DMS114 treated with DMSO at 0.1 percent for 48 hours (cell line): ENCODE data around the gene ATP8A1.
"Not testable (repeated sequence)": the region's sequence is repeated elsewhere in the genome, so short reads cannot be mapped to it uniquely, and the experiment has no call there.

Experiments
- DNase-seq: peaks from one replicate; lab custom pipeline; 2025; ENCODE audit not compliant: unreplicated experiment; lab: John Stamatoyannopoulos, UW

The ATP8A1 gene

DNA sequence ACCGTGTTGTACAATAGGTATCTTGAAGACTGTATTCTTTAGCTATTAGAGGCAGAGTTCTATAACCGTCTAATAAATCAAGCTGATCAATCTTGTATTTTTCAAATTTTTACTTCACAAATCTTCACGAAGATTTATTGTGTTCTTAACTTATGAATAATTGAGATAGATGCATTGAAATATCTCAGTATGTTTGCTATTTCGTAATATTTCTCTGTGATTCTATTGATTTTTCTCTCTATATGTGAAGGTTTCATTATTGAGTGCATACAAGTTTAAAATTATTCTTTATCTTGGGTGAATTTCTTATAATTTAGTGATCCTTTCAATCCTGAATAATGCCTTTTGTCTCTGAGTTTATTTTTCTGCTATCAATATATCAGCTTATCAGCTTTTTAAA is 279.4 kb downstream of the ATP8A1 start:
- no peak for DNase-seq

DNA sequence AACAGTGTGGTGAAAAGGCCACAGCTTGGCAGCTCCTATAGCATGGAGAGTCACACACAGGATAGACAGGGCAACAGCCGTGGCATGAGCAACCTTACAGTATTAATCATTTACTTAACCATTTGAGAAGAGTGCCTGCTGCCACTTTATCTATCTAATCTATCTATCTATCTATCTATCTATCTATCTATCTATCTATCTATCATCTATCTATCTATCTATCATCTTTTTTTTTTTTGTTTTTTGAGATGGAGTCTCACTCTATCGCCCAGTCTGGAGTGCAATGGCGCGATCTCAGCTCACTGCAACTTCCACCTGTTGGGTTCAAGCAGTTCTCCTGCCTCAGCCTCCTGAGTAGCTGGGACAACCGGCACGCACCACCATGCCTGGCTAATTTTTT is 284.6 kb downstream of the ATP8A1 start:
- DNase-seq, result not testable (repeated sequence)

DNA sequence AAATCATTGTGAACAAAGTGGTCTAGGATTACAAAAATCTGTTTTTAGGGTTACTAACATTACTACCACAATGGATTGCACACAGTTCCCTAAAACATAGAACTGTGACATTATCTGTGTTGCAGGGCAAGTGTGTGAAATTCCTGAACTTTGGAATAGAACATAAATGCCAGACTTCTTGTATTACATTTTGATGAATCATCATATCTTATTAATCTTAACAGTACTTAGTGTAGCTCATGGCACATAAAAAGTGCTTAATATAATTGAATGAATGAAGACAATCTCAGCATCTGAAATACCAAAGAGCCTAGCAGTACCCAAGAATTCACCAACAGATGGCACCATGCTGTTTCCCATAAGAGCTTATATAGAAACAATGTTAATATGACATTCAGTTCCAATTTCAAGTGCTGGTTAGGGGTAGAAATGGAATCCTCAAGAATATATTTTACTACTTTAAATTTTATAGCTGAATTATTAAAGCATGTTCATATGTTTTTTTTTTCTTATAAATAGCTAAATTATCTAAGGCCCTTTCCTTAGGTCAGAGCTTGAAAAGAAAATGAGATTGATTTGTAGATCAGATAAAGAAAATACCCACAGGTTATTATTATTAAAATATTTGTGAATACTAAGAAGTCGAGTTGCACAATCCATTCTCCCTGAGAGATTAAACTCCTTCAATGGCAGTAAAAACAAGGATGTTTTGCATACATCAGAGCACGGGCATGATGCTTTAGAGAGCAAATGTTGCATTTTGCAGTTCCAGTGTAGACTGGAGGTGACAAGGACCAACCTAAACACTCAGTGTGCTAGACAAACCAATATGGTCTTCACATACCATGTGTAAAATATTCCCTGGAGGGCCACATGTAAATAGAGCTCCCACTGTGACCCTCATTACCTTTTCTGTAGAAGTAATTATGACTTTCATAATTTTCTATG is 285.3 kb downstream of the ATP8A1 start:
- peak; percentile 13 for DNase-seq

DNA sequence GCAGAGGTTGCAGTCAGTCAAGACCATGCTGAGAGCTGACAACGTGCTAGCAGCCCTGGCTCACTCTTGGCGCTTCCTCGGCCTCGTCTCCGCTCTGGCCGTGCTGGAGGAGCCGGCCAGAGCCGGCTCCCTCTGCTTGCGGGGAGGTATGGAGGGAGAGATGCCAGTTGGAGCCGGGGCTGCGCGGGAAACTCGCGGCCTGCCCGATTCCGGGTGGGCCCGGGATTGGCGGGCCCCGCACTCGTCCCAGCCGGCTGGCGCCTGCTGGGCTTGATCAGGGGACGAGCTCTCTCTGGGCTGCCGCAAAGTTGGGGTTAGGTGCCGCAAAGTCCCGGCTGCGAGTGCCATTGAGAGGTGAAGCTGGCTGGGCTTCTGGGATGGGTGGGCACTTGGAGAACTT is 287.4 kb downstream of the ATP8A1 start:
- no peak for DNase-seq

DNA sequence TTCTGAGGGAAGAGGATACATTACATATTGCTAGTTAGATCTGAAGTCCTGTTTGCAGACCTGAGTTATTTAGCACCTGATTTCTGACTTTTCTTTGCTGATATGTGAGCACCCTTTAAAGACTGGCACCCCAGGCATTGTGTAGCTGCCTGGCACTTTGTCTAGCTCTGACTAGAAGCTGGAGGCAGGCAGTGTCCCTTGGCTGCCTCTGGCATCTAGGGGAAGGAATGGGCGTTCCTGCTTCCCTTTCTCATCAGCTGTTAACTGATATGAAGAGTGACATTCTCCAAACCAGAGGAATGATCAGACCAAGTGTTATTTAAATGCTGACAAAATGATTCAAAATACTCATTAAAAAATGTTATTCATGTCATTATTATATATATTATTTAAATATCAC is 289.9 kb downstream of the ATP8A1 start:
- DNase-seq, result no peak

DNA sequence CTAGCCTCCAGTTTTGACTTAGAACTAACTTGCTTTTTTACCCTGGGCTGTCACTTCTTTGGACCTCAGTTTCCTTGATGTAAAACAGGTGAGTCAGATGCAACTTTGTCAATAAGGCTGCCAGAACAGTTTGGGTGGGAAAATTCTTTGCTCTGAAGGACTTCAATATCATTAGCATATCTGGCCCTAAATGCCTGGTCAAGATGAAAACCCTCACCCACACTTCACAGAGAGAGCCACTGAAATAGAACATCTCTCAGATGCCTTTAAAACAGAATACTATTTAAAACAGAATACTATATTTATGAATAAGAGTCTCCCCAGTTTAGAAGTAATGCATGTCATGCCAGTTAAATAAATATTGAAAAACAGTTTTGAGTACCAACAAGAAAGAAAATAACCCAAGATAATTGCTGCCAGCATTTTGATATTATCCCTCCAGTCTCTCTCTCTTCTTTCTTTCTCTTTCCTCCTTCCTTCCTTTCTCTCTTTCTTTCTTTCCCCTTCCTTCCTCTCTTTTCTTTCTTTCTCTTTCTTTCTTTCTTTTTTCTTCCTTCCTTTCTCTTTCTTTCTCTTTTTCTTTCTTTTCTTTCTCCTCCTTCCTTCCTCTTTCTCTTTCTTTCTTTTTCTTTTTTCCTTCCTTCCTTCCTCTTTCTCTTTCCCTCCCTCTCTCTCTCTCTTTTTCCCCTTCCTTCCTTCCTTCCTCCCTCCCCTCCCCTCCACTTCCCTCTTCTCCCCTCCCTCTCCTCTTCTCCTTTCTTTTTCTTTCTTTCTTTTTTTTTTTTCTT is 292.4 kb downstream of the ATP8A1 start:
- no peak for DNase-seq

DNA sequence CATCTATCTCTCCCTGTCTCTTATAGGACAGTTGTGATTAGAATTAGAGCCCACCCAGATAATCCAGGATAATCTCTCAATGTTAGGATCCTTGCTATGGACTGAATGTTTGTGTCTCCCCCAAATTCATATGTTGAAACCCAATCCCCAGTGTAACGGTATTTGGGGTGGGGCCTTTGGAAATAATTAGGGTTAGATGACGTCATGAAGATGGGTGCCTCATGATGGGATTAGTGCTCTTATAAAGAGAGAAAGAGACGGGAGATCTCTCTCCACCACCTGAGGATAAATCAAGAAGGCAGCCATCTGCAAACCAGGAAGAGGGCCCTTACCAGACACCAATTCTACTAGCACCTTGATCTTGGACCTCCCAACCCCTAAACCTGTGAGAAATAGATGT is 293.3 kb downstream of the ATP8A1 start:
- no peak for DNase-seq

DNA sequence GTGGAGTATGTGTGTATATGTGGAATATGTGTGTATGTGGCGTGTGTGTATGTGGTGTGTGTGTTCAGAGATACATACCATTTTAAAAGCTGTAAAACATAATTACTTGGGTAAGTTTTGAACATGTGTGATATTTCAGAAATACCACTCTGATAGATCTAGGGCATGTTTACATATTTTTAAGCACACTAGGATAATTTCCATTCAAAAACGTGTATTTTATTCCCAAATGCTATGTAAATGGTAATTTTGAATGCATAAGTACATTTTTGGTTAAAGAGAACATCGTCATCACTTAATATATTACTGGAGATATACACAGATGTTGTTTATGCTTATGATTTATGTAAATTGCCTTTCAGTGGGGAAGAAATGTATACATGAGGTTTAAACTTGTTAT is 294.3 kb downstream of the ATP8A1 start:
- no peak for DNase-seq

DNA sequence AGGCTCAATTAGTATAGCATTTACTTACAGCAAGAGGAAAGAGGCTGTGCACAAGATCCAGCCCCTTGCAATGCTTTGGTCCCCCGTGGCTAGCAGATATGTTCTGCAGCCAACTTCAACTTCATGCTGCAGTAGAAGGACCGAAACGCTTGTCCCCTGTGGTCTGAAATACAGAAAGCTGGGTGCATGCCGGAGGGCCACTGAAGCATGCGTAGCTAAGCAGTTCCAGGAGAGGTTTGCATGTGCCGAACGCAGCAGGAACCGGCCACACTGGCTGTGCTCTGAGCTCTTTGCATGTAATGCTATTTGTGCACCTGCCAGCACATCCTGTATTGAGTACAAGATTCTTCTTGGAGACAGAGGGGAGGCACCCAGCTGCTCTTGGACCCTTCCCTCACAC is 295.4 kb downstream of the ATP8A1 start:
- DNase-seq, result no peak

DNA sequence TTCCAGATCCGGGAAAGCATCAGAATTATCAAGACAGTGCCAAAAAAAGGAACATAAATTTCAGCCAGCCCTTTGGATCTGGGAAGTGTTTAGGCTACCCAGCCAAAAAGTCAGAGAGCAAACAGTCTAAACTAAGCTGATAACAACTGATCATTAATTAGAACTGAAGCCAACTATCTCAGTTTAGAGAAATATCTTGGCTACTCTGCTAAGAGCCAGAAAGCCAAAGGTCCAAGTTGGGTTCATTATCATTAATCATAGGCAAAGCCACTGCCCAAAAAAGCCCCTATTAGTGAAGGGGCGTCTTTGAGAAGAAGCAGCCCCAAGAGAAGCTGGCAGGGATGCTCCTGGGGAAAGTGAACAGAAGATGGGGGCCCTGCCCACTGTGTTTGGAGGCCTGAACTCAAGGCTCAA is 296.6 kb downstream of the ATP8A1 start:
- DNase-seq, result no peak

DNA sequence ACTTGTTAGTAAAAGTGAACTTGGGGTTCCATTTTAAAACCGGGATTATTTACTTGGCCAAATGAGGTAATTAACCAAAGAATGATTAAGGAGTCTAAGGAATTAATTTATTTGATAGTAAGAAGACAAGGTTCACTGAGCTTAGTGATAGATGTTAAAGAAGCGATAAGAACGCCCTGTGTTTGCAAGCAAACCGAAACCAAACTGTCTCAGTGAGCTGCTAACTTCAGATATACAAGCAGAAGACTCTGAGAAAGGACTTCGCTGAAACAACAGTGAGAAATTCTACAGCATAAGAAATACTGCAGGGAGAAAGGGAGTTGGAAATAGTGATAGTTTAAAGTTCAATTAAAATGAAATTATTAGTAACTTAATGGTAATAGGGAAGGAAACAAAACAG is 297.2 kb downstream of the ATP8A1 start:
- no peak for DNase-seq
